IPS-11a (cell line): ENCODE results near the gene POLR2M.

ENCODE experiments used
- H3K4me3 ChIP-seq: one replicate; pipeline ENCODE4 v1.5.1; 2013; ENCODE audit warnings: low read depth, low read length, control low read depth

POLR2M gene

DNA sequence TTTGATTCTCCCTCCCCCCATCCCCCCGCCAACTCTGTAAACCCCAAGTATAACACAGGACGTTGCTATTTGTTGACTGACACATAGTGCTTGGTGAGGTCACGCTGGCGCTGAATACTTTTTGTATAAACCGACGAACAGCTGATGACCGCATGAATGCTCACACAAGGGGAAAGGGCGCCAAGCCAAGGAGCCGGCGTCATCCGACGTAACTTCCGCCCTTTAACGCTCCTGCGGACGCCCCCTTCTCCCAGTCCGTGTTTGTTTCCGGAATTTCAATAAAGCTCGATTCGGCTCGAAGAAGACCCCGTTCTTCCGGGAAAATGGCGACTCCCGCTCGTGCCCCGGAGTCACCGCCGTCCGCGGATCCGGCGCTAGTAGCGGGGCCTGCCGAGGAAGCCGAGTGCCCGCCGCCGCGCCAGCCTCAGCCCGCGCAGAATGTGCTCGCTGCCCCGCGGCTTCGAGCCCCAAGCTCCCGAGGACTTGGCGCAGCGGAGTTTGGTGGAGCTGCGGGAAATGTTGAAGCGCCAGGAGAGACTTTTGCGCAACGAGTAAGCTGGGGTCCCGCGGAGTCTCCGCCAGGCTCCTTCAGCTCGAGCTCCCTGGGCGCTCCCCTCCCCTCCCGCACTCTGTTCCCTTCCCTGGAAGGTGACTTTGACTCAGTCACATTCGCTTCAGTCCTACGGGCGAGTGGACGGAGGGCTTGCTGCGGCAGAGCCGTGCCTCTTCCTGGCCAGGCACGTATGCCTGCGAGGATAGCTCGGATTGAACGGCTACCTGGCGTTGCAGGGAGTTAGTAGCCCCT, at the start of gene POLR2M:
Gene POLR2M, plus strand, starts transcription at position 310 of the 805 bp plus-strand sequence. Its CDS starts 129 bp downstream, at position 439.
- H3K4me3 ChIP-seq: peak within 1 kb of the TSS; percentile 92

- no peak overlapping the region for H3K4me3 ChIP-seq
Measured at GRCh38 chr15:57657619-57658018, 48.9 kb upstream of the POLR2M start.

DNA sequence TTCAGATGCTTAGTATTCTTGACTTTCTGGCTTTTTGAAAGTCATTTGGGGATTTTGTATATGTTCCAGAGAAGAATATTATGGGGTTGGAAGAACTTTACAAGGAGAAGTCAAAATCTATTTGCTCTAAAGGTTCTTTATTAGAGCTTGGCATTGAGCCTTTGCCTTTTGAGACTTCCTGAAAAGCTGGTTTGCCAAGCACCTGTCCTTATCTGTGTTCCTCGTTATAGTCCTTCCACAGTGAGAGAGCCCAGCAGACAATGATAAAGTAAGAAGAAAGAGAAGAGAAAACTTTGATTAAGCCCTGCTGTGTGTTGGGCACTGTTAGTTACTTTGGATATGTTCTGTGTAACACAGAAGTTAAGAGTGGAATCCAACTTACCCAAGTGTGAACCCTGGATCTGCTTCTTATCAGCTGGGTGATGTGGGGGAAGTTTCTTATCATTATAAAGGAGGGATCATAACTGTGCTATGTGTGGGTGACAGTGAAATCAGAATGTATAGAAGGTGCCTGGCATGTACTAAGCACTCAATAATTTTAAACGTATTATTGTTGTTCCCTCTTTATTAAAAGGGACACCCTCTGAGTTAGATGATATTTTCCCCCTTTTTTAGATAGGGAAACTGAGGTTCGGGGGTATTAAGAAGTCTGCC, 44.3 kb upstream of the POLR2M start:
- H3K4me3 ChIP-seq: no peak overlapping the region

GRCh38 chr15:57662802-57663201, 43.7 kb upstream of the POLR2M start:
- H3K4me3 ChIP-seq: no peak overlapping the region

- H3K4me3 ChIP-seq: no peak overlapping the region
Measured at GRCh38 chr15:57663262-57663661, 43.3 kb upstream of the POLR2M start.

DNA sequence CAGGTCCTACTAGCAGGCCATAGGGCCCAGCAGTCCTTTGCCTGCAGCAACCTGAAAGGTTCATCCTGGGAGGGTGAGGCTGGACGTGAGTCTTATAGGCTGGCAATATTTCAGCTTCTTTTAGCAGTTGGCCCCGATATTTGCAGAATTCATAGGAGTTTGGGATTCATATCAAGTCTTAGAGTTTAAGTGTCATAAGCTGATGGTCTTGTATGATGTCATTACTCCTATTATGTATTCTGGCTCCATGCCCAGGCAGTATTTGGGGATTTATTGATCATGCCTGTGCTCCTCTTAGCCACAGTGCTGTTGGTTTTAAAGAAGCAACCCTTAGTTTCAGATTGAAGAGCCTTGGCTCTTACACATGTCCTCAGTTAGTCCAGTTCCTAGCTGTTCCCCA, 41.3 kb upstream of the POLR2M start:
- no peak overlapping the region for H3K4me3 ChIP-seq

DNA sequence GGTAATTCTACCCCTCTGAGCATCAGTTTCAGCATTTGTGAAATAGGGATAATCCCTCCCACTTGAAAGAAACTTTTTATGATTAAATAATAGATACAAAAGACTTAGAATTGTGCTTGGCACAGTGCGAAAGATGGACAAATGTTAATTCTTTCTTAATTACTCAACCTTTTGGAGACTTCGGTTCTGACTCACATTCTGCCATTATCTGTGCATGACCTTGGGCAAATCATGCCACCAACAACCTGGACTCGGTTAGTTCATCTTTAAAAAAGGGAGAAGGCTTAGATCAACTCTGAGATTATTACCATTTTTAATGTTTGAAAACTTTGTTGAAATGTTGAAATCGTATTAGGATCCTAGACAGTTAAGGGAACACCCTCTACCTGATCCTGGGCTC, 40.6 kb upstream of the POLR2M start:
- H3K4me3 ChIP-seq: no peak overlapping the region

DNA sequence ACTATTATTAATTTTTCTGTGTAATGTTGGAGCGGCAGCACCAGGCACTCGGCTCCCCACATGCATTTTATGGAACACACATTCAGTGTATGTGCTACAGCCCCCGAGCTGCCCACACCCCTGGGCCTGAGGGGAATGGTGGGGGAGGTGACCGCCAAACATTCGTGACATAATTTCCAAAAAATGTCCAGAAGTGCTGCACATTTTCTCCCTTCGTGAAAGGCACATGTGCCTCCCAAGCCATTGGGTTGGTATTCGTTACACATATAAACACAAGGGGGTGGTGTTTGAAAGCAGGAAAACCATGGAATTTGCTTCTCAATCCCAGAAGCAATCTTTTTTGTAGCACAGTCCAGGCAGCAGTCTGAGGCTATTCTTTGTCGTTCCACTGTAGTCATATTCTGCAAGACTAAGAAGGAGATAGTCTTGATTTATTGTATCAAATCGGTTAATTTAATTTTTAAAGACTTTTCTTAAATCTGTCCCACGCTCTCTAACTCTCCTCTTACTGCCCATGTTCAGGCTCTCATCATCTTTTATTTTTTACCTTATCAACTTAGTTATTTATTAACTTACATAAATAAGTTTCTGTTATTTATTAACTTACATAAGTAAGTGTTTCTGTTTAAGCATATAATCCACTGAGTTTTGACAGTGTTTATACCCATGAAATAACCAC, 39.2 kb upstream of the POLR2M start:
- H3K4me3 ChIP-seq: no peak overlapping the region

- H3K4me3 ChIP-seq: no peak overlapping the region
Measured at GRCh38 chr15:57668016-57668415, 38.5 kb upstream of the POLR2M start.

- no peak overlapping the region for H3K4me3 ChIP-seq
Measured at GRCh38 chr15:57671636-57672035, 34.9 kb upstream of the POLR2M start.

- no peak overlapping the region for H3K4me3 ChIP-seq
Measured at GRCh38 chr15:57675481-57676181, 30.9 kb upstream of the POLR2M start.

DNA sequence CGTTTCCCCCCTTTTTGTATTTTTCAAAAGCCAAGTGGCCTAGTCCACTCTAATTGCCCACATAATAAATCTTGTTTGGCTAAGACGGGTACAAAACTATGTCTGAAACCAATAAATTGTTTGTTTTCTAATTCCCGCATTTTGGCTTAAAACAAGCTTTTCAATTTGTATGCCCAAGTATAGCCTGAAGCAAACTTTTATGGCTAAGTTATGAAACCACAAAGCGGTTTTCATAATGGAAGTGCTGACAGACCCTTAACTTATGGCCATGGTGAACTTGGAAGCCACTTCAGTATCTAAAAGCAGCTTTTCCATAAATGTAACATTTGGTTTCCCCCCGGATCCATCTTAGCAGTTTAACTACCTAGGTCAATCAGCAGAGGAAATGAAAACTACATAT, 29.9 kb upstream of the POLR2M start:
- no peak overlapping the region for H3K4me3 ChIP-seq

GRCh38 chr15:57677204-57677603, 29.3 kb upstream of the POLR2M start:
- no peak overlapping the region for H3K4me3 ChIP-seq

DNA sequence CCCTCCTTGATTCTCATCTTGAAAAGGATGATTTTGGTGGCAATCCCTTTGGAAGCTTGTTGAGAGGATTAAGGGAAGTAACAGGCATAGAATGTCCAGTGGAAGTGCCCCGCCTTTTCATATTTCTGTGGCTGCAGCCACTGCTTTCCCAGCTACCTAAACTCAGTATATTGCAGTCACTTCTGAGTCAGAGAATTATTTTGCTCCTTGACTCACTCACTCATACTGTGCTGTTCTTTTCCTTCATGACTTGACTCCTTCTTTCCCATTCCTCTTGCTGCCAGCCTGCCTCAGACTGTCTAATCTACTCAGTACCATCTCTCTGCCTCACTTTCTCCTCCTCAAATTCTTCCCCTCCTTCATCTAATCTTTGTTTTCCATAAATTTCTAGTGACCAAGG, 26.5 kb upstream of the POLR2M start:
- no peak overlapping the region for H3K4me3 ChIP-seq

DNA sequence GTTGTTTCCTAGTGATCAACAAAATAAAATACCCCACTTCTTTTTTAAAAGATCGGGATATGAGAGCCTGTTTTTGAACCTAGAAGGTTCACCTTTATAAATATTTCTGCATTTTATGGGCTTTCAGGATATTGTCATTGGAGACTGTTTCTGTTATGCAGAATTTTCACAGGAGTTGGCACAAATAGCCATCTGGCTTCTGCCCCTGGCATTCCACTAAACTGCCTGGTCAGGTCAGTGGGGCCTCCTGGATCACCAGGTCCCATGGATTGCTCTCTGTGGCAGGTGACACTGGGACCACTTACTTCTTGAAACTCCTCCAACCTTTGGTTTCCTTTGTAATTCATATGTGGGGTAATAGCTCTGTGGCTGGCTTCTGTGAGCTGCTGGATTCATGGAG, 25.5 kb upstream of the POLR2M start:
- H3K4me3 ChIP-seq: no peak overlapping the region

DNA sequence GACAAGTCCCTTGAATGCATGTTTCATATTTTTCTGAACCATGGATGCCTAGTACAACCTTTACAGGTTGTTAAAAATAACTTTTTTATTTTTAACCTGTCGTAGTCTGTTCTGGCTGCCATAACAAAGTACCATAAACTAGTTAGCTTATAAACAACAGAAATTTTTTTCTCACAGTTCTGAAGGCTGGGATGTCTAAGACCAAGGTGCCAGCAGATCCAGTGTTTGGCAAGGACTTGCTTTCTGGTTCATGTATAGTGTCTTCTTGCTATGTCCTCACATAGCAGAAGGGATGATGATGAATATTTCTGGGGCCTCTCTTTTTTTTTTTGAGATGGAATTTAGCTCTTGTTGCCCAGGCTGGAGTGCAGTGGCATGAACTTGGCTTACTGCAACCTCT, 23.0 kb upstream of the POLR2M start:
- H3K4me3 ChIP-seq: no peak overlapping the region

DNA sequence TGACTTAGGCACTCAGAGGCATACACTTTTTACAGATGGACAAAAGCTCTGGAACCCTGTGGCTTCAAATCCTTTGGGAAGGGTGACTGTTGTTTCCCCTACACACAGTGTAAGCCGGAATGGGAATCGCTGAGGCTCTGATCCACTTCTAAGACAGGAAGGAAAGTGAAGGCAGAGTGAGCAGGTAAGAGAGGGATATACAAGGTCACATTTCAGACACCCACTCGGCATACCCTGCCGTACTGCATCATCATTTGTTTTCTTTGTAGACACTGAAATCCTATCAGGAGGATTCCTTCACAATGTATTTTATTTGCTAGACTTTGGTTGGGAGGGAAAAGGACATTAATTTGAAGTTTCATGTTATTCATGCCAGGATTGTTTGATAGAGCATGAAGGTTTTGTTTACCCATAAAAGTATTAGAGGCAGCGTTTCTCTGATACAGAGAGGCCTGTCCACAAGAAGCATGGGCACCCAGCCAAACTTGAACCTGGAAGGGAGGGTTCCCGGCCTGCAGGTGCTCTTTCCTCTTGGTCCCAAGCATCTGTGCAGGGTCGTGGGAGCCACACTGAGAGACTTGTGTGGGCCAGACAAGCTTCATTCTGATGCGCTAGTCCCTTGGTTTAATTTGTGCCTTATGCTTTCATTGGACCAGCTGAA, 21.9 kb upstream of the POLR2M start:
- no peak overlapping the region for H3K4me3 ChIP-seq

DNA sequence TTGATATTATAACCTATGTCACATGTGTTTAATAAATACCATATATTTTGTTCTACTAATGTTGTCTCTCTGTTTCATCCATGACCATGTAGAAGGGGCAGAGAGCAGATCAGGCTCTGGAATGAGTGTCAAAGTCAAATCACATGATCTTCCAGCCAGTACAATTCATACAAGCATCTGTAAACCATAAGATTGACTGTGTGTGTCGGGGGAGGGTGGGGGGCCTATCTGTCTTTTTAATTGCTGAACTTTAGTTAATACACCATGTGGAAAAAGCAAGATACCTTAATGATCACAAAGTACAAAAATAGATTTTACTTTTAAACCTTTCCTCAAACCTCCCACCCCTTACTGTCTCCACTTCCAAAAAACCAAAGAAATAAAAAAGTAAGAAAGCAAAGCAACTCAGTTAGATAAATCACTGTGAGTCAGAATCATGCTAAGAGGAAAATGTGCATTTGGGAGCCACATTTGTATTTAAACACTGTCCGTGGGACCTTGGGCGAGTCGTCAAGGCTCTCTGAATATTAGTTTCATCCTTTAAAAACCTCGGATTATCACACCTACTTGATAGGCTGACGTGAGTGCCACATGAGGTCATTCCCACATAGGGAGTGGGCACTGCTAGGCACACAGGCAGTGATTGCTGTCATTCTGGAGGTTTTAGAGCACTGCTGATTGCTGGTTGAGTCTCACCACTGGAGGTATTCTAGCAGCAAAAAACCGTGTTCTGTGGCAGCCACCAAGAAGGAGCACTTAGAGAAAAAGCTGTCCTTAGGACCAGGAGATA, 21.0 kb upstream of the POLR2M start:
- no peak overlapping the region for H3K4me3 ChIP-seq

GRCh38 chr15:57686657-57687056, 19.9 kb upstream of the POLR2M start:
- H3K4me3 ChIP-seq: no peak overlapping the region

DNA sequence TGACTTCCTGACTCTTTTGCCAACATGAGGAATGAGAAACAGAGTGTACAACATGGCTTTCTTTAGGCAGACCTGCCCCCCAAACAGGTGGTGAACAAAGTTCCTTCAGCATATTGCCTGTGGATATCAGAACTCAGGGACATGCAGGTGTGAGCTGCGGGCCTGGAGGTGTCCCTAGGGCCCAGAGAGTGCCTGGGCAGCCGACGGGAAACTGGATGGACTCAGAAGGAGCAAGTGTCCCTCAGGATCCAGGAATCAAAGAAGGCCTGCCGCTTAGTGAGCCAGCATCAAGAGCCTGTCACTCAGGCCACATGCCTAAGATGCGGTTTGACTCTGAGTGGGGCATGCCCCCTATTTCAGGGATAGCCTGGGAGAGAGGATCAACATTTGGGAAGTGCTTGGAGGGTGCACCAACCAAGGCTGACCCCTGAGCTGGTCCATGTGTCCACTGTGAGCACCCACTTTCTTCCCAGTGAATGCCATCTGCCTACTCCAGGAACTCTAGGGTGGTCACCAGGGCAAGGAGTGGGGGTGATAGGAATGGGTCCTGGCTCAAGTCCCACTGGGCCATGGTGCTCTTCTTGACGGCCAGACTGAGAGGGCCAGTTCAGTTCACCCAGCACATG, 16.1 kb upstream of the POLR2M start:
- no peak overlapping the region for H3K4me3 ChIP-seq
